Glutamatergic neuron (in vitro differentiated cells): ENCODE data around the gene TRPM2. TPM values are rescaled to one million over a fixed set of nuclear protein-coding genes. Genes with fewer than 3 reads are reported as not detected.

ENCODE experiments used
- DNase-seq: peaks from one replicate; pipeline ENCODE4 v3.0.0; 2022
- H3K27ac Mint-ChIP-seq: one replicate; pipeline ENCODE4 v1.8.0; 2020; ENCODE audit warnings: mild to moderate bottlenecking, mixed read lengths, inconsistent platforms; ENCODE audit not compliant: unreplicated experiment
- H3K27me3 Mint-ChIP-seq: one replicate; pipeline ENCODE4 v1.8.0; 2020; ENCODE audit warnings: mild to moderate bottlenecking, moderate library complexity, mixed read lengths, inconsistent platforms; ENCODE audit not compliant: unreplicated experiment
- H3K36me3 Mint-ChIP-seq: one replicate; pipeline ENCODE4 v1.8.0; 2020; ENCODE audit warnings: mild to moderate bottlenecking, mixed read lengths, inconsistent platforms; ENCODE audit not compliant: unreplicated experiment
- H3K4me1 Mint-ChIP-seq: one replicate; pipeline ENCODE4 v1.8.0; 2020; ENCODE audit warnings: mild to moderate bottlenecking, low read depth, mixed read lengths, inconsistent platforms; ENCODE audit not compliant: unreplicated experiment
- H3K4me3 Mint-ChIP-seq: one replicate; pipeline ENCODE4 v1.8.0; 2020; ENCODE audit warnings: mild to moderate bottlenecking, mixed read lengths, inconsistent platforms; ENCODE audit not compliant: unreplicated experiment
- H3K9me3 Mint-ChIP-seq: one replicate; pipeline ENCODE4 v1.8.0; 2020; ENCODE audit warnings: mild to moderate bottlenecking, moderate library complexity, mixed read lengths, inconsistent platforms; ENCODE audit not compliant: unreplicated experiment
- total RNA-seq: library from RNA; stranded (reverse); fragmentation: NEBNext Ultra II Directional; extraction: Animal tissue kit (Norgen Biotek cat#: 25700); gene quantifications from one replicate; pipeline ENCODE4 v1.2.1, GENCODE V29; 2021; ENCODE audit not compliant: unreplicated experiment
- TF ChIP-seq, protein P1 (sequence below): fragments of 200-600 bp; sonication (generic); IDR thresholded peaks from one replicate; pipeline ENCODE4 v1.5.0; 2021; ENCODE audit not compliant: partially characterized antibody, unreplicated experiment

Gene TRPM2
- total RNA-seq, 1 donor from 2014 or later, result not detected

DNA sequence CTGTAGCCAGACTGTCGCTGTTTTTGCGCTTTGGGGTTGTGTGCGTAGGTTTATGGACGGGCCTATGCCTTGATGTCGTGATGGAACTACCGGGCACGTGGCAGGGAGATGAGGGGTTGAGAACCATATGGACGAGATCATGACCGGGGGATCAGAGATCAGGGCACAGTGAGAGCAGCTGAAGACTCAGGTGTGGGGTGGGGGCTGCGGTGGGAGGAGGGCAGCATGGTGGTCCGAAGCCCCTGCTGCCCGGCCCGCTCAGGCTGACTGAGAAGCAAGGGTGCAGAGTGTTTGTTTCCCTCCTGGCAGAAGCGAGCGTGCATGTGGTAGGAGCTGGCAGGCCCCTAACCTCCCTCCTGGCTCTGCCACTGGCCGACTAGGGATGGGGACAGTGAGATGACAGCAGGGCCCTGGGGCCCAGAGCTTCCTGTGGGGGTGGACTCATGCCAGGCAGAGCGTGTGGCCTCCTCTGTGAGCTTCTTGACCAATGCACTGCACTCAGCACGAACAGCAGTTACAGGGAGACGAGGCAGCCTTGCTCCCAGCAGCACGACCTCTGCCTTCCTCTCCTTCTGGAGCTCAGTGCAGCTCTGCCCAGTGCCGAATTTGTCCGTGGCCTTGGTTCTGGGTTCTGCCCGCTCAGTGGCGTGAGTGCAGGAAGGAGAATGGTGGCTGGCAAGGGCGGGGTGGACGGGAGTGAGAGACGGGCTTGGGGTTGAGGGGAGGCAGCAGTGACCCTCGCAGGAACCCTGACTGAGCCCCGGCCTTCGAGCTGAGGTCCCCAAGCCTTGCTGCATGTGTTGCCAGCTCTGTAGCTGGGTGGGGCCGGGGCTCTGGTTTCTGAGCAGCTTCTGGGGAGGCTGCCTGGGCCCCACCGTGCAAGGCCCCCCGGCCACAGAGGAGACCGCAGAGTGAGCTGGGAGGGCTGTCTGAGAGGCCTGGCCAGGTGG is 79.7 kb downstream of the TRPM2 start:
- no peak overlapping the region for H3K4me3 Mint-ChIP-seq
- H3K27ac Mint-ChIP-seq, result no peak overlapping the region
- H3K36me3 Mint-ChIP-seq, result peaks cover 4% of the 10 kb centered on the region
- H3K27me3 Mint-ChIP-seq, result peaks cover 3% of the 10 kb centered on the region
- H3K9me3 Mint-ChIP-seq, result peaks cover 3% of the 10 kb centered on the region
- no peaks in the 10 kb centered on the region for H3K4me1 Mint-ChIP-seq
- no peak for DNase-seq
- TF ChIP-seq, protein P1, sequence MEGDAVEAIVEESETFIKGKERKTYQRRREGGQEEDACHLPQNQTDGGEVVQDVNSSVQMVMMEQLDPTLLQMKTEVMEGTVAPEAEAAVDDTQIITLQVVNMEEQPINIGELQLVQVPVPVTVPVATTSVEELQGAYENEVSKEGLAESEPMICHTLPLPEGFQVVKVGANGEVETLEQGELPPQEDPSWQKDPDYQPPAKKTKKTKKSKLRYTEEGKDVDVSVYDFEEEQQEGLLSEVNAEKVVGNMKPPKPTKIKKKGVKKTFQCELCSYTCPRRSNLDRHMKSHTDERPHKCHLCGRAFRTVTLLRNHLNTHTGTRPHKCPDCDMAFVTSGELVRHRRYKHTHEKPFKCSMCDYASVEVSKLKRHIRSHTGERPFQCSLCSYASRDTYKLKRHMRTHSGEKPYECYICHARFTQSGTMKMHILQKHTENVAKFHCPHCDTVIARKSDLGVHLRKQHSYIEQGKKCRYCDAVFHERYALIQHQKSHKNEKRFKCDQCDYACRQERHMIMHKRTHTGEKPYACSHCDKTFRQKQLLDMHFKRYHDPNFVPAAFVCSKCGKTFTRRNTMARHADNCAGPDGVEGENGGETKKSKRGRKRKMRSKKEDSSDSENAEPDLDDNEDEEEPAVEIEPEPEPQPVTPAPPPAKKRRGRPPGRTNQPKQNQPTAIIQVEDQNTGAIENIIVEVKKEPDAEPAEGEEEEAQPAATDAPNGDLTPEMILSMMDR, result no peak

DNA sequence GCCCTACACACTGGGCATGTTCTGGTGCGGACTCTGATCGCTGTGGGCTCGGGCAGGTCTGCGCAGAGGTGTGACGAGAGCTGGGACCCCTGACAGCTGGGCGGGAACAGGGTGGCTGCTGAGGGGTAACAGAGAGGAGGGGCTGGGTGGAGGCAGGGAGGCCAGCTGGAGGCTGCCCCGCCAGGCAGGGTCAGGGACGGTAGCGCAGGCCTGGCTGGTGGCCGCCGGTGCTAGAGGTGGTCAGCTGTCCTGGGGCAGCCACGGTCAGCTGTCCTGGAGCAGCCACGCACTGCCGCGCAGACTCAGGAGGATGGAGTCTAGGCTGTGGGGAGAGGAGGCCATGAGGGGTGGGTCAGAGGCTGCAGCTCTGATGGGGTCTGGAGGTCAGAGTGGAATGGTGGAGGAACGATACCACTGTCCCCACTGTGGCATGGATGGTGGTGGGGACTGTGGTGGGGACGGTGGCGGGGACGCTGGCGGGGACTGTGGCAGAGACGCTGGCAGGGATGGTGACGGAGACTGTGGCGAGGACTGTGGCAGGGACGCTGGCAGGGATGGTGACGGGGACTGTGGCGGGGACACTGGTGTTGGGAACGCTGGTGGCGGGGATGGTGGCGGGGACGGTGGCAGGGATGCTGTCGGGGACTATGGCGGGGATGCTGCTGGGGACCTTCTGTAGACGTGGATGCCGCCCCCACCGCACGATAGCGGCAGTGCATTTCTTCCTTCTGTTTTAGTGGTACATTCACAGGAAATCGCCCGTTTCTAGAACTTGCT is 80.6 kb downstream of the TRPM2 start:
- peaks cover 3% of the 10 kb centered on the region for H3K27me3 Mint-ChIP-seq
- H3K27ac Mint-ChIP-seq, result no peak overlapping the region
- TF ChIP-seq, protein P1, result no peak
- peaks cover 4% of the 10 kb centered on the region for H3K36me3 Mint-ChIP-seq
- DNase-seq, result no peak
- no peaks in the 10 kb centered on the region for H3K4me1 Mint-ChIP-seq
- peaks cover 3% of the 10 kb centered on the region for H3K9me3 Mint-ChIP-seq
- H3K4me3 Mint-ChIP-seq, result no peak overlapping the region

GRCh38 chr21:44434568-44434925 is 81.1 kb downstream of the TRPM2 start:
- H3K36me3 Mint-ChIP-seq, result peaks cover 4% of the 10 kb centered on the region
- no peak for DNase-seq
- TF ChIP-seq, protein P1, result no peak
- no peak overlapping the region for H3K4me3 Mint-ChIP-seq
- H3K27ac Mint-ChIP-seq, result no peak overlapping the region
- H3K4me1 Mint-ChIP-seq, result no peaks in the 10 kb centered on the region
- peaks cover 3% of the 10 kb centered on the region for H3K9me3 Mint-ChIP-seq
- peaks cover 3% of the 10 kb centered on the region for H3K27me3 Mint-ChIP-seq

DNA sequence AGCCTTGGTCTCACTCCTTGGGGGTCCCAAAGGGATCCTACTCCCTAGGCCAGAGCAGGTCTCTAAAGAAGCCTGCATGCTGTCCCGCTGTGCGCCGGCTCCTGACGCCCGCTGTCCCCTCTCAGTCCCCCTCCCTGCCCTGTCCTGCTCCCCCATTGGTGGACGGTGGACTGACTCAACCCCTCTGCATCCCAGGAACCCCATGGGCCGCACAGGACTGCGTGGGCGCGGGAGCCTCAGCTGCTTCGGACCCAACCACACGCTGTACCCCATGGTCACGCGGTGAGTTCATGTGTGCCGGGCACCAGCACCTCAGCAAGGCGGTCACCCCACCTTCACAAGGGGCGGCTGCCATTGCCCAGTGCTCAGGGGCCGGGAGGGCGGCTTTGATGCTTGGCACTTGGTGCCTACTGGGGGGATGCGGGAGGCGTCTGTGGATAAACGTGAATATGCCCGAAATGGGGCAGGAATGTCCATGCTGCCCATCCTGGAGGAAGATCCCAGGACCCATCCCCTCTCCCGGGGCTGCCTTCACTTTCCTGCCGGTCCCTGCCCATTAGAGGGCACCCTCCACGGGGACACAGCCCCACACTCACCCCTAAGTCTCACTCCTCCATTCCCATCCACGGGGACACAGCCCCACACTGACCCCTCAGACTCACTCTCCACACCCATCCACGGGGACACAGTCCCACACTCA is 81.7 kb downstream of the TRPM2 start:
- DNase-seq, result no peak
- H3K36me3 Mint-ChIP-seq, result peaks cover 4% of the 10 kb centered on the region
- TF ChIP-seq, protein P1, result no peak
- H3K9me3 Mint-ChIP-seq, result peaks cover 3% of the 10 kb centered on the region
- H3K27me3 Mint-ChIP-seq, result peaks cover 3% of the 10 kb centered on the region
- no peak overlapping the region for H3K27ac Mint-ChIP-seq
- H3K4me3 Mint-ChIP-seq, result no peak overlapping the region
- no peaks in the 10 kb centered on the region for H3K4me1 Mint-ChIP-seq
